Lung (tissue), 12 donors: ENCODE results near the gene CDH26. TPM values are rescaled to one million over a fixed set of nuclear protein-coding genes. Genes with fewer than 3 reads are reported as not detected.
A peak's percentile ranks its signal among the peaks of the same experiment; 100 is the strongest.

Experiments used
- ATAC-seq: fragments of 200-7000 bp; cut with Tn5 transposase; one replicate; pipeline ENCODE4 v1.9.1; 2020; ENCODE audit warnings: moderate number of reproducible peaks; ENCODE audit not compliant: insufficient read depth, low FRiP score
- DNase-seq, 3 donors: peaks; one replicate each; pipeline ENCODE4 v3.0.0-alpha.2; 2013 to 2017
- H3K27ac ChIP-seq, 2 donors: one replicate each; pipeline ENCODE4 v1.5.1; 2013; ENCODE audit warnings: mild to moderate bottlenecking in 2 of 2, moderate library complexity in 2 of 2, control low read depth in 1 of 2, inconsistent platforms in 1 of 2, low read depth in 1 of 2, low read length in 1 of 2
- H3K27me3 ChIP-seq, 3 donors: one replicate each; pipeline ENCODE4 v1.5.1; 2013; ENCODE audit warnings: low read length in 2 of 3; ENCODE audit not compliant: control insufficient read depth in 3 of 3, insufficient read depth in 3 of 3
- H3K36me3 ChIP-seq, 4 donors: one replicate each; pipeline ENCODE4 v1.5.1; 2013; ENCODE audit warnings: low read length in 4 of 4, mild to moderate bottlenecking in 1 of 4, moderate library complexity in 1 of 4; ENCODE audit not compliant: control insufficient read depth in 4 of 4, insufficient read depth in 4 of 4
- H3K4me1 ChIP-seq, 5 donors: one replicate each; pipeline ENCODE4 v1.5.1; 2013; ENCODE audit warnings: low read length in 5 of 5, mild to moderate bottlenecking in 2 of 5, moderate library complexity in 1 of 5; ENCODE audit not compliant: control insufficient read depth in 5 of 5, insufficient read depth in 5 of 5
- H3K4me3 ChIP-seq: one replicate; pipeline ENCODE4 v1.5.1; 2013; ENCODE audit warnings: mild to moderate bottlenecking, control low read depth, moderate library complexity
- H3K9ac ChIP-seq, 2 donors: one replicate each; pipeline ENCODE4 v1.5.1; 2013; ENCODE audit warnings: low read length in 2 of 2, control low read depth in 1 of 2; ENCODE audit not compliant: insufficient read depth in 1 of 2
- H3K9me3 ChIP-seq, 4 donors: one replicate each; pipeline ENCODE4 v1.5.1; 2013; ENCODE audit warnings: low read length in 3 of 4, mild to moderate bottlenecking in 1 of 4, moderate library complexity in 1 of 4; ENCODE audit not compliant: control insufficient read depth in 4 of 4, insufficient read depth in 3 of 4
- CTCF ChIP-seq: IDR thresholded peaks from 2 replicates; pipeline ENCODE4 v1.5.1; 2012; ENCODE audit warnings: mild to moderate bottlenecking; ENCODE audit errors: control extremely low read depth, extremely low read depth
- WGBS, 2 donors: extraction: QIAGEN DNeasy Blood & Tissue Kit; methylation state at CpG; one replicate each; pipeline ENCODE4 v1.1.7; 2013; 5-methylcytosine and 5-hydroxymethylcytosine counted together
- polyA plus RNA-seq, 2 donors: library from polyadenylated mRNA; stranded (reverse); fragments of 200-250 nt; gene quantifications; one replicate each; pipeline ENCODE4 v1.2.1, GENCODE V29; 2013
- total RNA-seq, 2 donors: library from RNA; depleted of rRNA in 1 of 2; stranded (reverse); fragments of >200 nt in 1 of 2; gene quantifications; one replicate each; pipeline ENCODE4 v1.2.1, GENCODE V29; 2014 to 2021
- donor health status: control.
- donor health status: control.
- donor health status: Bipolar disorder and iron deficiency.
- donor health status: healthy.
- donor health status: DM: yes; HTN: yes; CAD: no.

CDH26 gene
- total and polyA plus RNA-seq, 4 donors: 5.7 to 11.3 (median 7.8) TPM

- H3K4me1 ChIP-seq: peaks cover 0 to 40% (median 13%) of the 10 kb centered on the region in 5 donors
- H3K9me3 ChIP-seq: no peaks in the 10 kb centered on the region
- DNase-seq: peak; percentile 57 to 90 (median 87)
- no peaks in the 10 kb centered on the region for H3K27me3 ChIP-seq
- H3K36me3 ChIP-seq: no peaks in the 10 kb centered on the region
- no peak for ATAC-seq
- no peak overlapping the region for H3K27ac ChIP-seq
- H3K9ac ChIP-seq: no peak overlapping the region
- WGBS, 2 donors: 66 to 81% methylated on average over 4 of the region's 4 CpGs
- no peak for TF ChIP-seq CTCF
- H3K4me3 ChIP-seq: no peak overlapping the region
Measured at GRCh38 chr20:60063048-60063451, 104.8 kb downstream of the CDH26 start.

DNA sequence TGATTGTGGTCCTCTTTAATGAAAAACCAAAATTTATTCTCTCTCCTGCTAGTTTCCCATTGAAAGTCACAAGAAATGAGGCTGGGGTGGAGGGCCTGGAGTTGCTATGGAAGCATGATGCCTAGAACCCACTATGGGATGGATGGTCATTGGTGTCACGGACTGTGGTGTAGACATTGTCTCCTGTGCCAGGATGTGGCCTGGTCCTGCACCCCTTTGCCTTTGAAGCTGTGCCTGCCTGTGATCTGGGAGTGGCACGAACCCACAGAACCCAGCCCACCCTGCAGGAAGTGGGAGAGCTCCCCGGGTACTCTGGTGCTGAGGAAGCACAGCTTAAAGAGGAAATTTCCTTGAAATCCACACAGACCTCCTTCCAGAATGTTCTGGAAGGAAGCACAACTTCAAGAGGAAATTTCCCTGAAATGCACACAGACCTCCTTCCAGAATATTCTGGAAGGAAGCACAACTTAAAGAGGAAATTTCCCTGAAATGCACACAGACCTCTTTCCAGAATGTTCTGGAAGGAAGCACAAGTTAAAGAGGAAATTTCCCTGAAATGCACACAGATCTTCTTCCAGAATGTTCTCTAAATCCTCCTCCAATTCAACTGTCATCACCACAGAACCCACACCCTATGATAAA is 105.6 kb downstream of the CDH26 start:
- Histone ChIP-seq H3K27me3 (no peaks in the 10 kb centered on the region), H3K27ac (no peak overlapping the region), H3K9ac (no peak overlapping the region), H3K4me3 (no peak overlapping the region), H3K4me1 (peaks cover 0 to 40% (median 8%) of the 10 kb centered on the region in 5 donors), H3K36me3 (no peaks in the 10 kb centered on the region), H3K9me3 (peaks cover 0 to 2% (median 0%) of the 10 kb centered on the region in 4 donors)
- DNase-seq (no peak), ATAC-seq (no peak)
- TF ChIP-seq CTCF: no peak
- WGBS, 2 donors: 48 to 70% methylated on average over 3 of the region's 3 CpGs

Other genes with a start within 250 kb of the CDH26 start
- 1 to 10 TPM; 1.9 to 6.7 TPM for gene SYCP2, start 24.8 kb upstream of the CDH26 start, total RNA-seq
- gene SYCP2, start 24.8 kb upstream of the CDH26 start, polyA plus RNA-seq: 1 to 10 TPM; 1.0 to 3.1 TPM
- 10 to 100 TPM in 1 of 2 donors, 1 to 10 TPM in 1; 7.4 to 11.8 TPM for gene PPP1R3D, start 18.1 kb upstream of the CDH26 start, total RNA-seq
- gene PPP1R3D, start 18.1 kb upstream of the CDH26 start, polyA plus RNA-seq: 1 to 10 TPM; 3.8 to 8.8 TPM
- gene FAM217B, start 18.0 kb upstream of the CDH26 start, total RNA-seq: 10 to 100 TPM; 15.1 to 18.5 TPM
- gene FAM217B, start 18.0 kb upstream of the CDH26 start, polyA plus RNA-seq: 1 to 10 TPM; 4.9 to 5.3 TPM